ENCODE results near the gene ZCCHC12.

The ZCCHC12 gene

GRCh38 chrX:118872102-118872566, 48.5 kb downstream of the ZCCHC12 start:
- DNase-seq, result no peak
